Neural cell (in vitro differentiated cells): ENCODE measurements around the gene C6orf141. TPM values are rescaled to one million over a fixed set of nuclear protein-coding genes. Genes with fewer than 3 reads are reported as not detected.

Experiments used
- H2AFZ ChIP-seq: fragments of 200-600, 300-800 bp; sonication (generic), shearing (Covaris generic); 2 replicates; pipeline ENCODE4 v1.6.0; 2014; ENCODE audit warnings: low read depth, mild to moderate bottlenecking, antibody characterized with exemption, low read length, moderate library complexity
- H3F3A ChIP-seq: fragments of 200-600 bp; shearing (Covaris generic); 2 replicates; pipeline ENCODE4 v1.6.1; 2016; ENCODE audit warnings: mild to moderate bottlenecking, moderate library complexity, mixed read lengths, antibody characterized with exemption, low read length; ENCODE audit not compliant: insufficient read depth, poor library complexity, severe bottlenecking
- H3K27ac ChIP-seq: fragments of 200-600, 300-800 bp; sonication (generic), shearing (Covaris generic); 2 replicates; pipeline ENCODE4 v1.5.1; 2014; ENCODE audit warnings: mild to moderate bottlenecking, low read length, moderate library complexity
- H3K27me3 ChIP-seq: fragments of 300-800, 200-600 bp; sonication (generic), shearing (Covaris generic); 2 replicates; pipeline ENCODE4 v1.6.0; 2014; ENCODE audit warnings: mild to moderate bottlenecking, low read depth, low read length, moderate library complexity; ENCODE audit not compliant: insufficient read depth
- H3K36me3 ChIP-seq: fragments of 300-800, 200-600 bp; sonication (generic), shearing (Covaris generic); 2 replicates; pipeline ENCODE4 v1.5.1; 2014; ENCODE audit warnings: mild to moderate bottlenecking, antibody characterized with exemption, low read length, moderate library complexity; ENCODE audit not compliant: insufficient read depth
- H3K4me2 ChIP-seq: fragments of 300-800, 200-600 bp; sonication (generic), shearing (Covaris generic); 2 replicates; pipeline ENCODE4 v1.6.0; 2014; ENCODE audit warnings: mild to moderate bottlenecking, low read length
- H3K4me3 ChIP-seq: fragments of 300-800, 200-600 bp; sonication (generic), shearing (Covaris generic); 2 replicates; pipeline ENCODE4 v1.5.1; 2014; ENCODE audit warnings: mild to moderate bottlenecking, low read length, moderate library complexity
- H3K79me2 ChIP-seq: fragments of 200-600 bp; shearing (Covaris generic); replicated peaks from 2 replicates; pipeline ENCODE4 v1.6.0; 2014; ENCODE audit warnings: mild to moderate bottlenecking, low read length, moderate library complexity; ENCODE audit not compliant: insufficient read depth
- H3K9ac ChIP-seq: fragments of 300-800, 200-600 bp; sonication (generic), shearing (Covaris generic); 2 replicates; pipeline ENCODE4 v1.6.1; 2016; ENCODE audit warnings: mild to moderate bottlenecking, low read length, mixed read lengths
- H3K9me2 ChIP-seq: fragments of 200-600 bp; shearing (Covaris generic); 2 replicates; pipeline ENCODE4 v1.6.1; 2016; ENCODE audit warnings: mild to moderate bottlenecking, low read length, mixed read lengths; ENCODE audit not compliant: insufficient read depth
- H3K9me3 ChIP-seq: fragments of 200-600, 300-800 bp; sonication (generic), shearing (Covaris generic); 2 replicates; pipeline ENCODE4 v1.6.1; 2016; ENCODE audit warnings: mild to moderate bottlenecking, mixed run types, low read length, moderate library complexity, mixed read lengths
- H4K20me1 ChIP-seq: fragments of 200-600 bp; shearing (Covaris generic); 2 replicates; pipeline ENCODE4 v1.6.1; 2016; ENCODE audit warnings: mild to moderate bottlenecking, mixed run types; ENCODE audit not compliant: insufficient read depth
- EP300 ChIP-seq: fragments of 450-650 bp; conservative IDR thresholded peaks from 2 replicates; pipeline ENCODE4 v1.6.1; 2014; ENCODE audit warnings: antibody characterized with exemption, mild to moderate bottlenecking, moderate library complexity; ENCODE audit not compliant: poor library complexity, severe bottlenecking
- EZH2 ChIP-seq: fragments of 200-600, 300-800 bp; shearing (Covaris generic), sonication (generic); IDR thresholded peaks from 2 replicates; pipeline ENCODE4 v1.6.1; 2014; ENCODE audit warnings: antibody characterized with exemption, low read length, borderline replicate concordance, mild to moderate bottlenecking; ENCODE audit not compliant: insufficient read depth, poor library complexity, severe bottlenecking
- MXI1 ChIP-seq: fragments of 450-650 bp; conservative IDR thresholded peaks from 2 replicates; pipeline ENCODE4 v1.6.1; 2014; ENCODE audit warnings: antibody characterized with exemption, mild to moderate bottlenecking; ENCODE audit not compliant: poor library complexity, severe bottlenecking
- POLR2AphosphoS5 ChIP-seq: IDR thresholded peaks from 2 replicates; pipeline ENCODE4 v1.6.1; 2012
- RAD21 ChIP-seq: fragments of 450-650 bp; conservative IDR thresholded peaks from 2 replicates; pipeline ENCODE4 v1.6.1; 2014; ENCODE audit warnings: antibody characterized with exemption, mild to moderate bottlenecking, moderate library complexity
- SMC3 ChIP-seq: fragments of 450-650 bp; conservative IDR thresholded peaks from 2 replicates; pipeline ENCODE4 v1.6.1; 2014; ENCODE audit warnings: antibody characterized with exemption, mild to moderate bottlenecking, moderate library complexity; ENCODE audit not compliant: poor library complexity
- TAF1 ChIP-seq: IDR thresholded peaks from 2 replicates; pipeline ENCODE4 v1.6.1; 2012; ENCODE audit warnings: low read depth
- polyA plus RNA-seq: library from polyadenylated mRNA; depleted of rRNA; stranded (reverse); fragments of >200 nt; gene quantifications from 2 replicates; pipeline ENCODE4 v1.2.3, GENCODE V29; 2014
- TF ChIP-seq, protein P1 (sequence below): fragments of 450-650 bp; IDR thresholded peaks from 2 replicates; pipeline ENCODE4 v1.5.1; 2014; ENCODE audit warnings: antibody characterized with exemption, mild to moderate bottlenecking, moderate library complexity; ENCODE audit not compliant: poor library complexity, severe bottlenecking
- TF ChIP-seq, protein P2 (sequence below): IDR thresholded peaks from 2 replicates; pipeline ENCODE4 v1.6.1; 2012; ENCODE audit warnings: borderline replicate concordance

Gene C6orf141
- polyA plus RNA-seq, 1 donor from 2014 or later, result not detected

DNA sequence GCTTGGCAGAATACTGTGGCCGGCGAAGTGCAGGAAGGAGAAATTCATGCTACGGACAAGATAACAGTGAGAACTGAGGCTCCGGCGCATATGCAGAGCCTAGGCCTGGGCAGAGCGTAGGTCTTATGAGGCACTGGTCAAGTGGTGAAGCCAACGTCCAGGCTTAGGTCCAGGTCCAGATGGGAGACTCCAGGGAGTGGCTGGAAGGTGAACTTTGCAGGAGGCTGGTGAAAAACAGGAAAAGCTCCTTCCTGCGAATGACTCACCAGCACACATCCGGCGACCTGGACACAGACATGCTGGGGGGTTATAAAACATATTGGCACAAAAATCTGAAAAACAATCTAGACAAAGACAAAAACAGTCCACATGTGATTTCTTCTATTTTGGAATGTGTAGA is 15.4 kb downstream of the C6orf141 start:
- H3F3A ChIP-seq, result no peaks in the 10 kb centered on the region

DNA sequence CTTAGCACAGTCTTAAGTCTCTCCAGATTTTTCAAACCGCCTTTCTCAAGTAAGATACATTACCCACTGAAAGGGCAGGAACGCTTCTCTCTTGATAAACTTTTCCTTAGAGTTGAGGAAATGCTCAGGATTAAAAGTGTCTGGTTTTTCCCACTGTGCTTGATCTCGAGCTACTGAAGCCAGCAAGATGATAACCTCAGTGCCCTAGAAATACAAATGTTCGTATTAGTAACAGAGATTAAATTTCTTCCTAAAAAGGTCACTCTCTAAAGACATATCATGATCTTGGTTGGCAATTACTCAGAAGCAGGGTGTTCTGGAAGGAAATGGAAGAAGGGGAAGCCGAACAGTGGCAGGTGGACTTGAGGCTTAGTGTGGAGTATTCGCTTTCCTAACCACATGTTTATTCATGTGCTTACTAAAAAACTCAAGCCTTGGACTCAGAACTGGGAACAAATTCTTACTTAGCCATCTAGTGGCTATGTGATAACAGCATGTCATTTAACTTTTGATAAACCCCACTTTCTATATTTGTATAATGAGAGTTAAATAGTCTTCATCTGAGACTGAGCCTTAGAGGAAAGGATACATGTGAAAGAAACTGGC is 20.1 kb downstream of the C6orf141 start:
- Histone ChIP-seq H3K9me3 (no peaks in the 10 kb centered on the region), H3K27me3 (no peaks in the 10 kb centered on the region), H3K4me3 (no peak overlapping the region), H2AFZ (no peak overlapping the region), H3K9me2 (no peaks in the 10 kb centered on the region), H3K9ac (no peak overlapping the region), H3K36me3 (no peaks in the 10 kb centered on the region), H4K20me1 (no peaks in the 10 kb centered on the region), H3K79me2 (no peaks in the 10 kb centered on the region), H3F3A (no peaks in the 10 kb centered on the region), H3K4me2 (no peak overlapping the region), H3K27ac (no peak overlapping the region)
- TF ChIP-seq, protein P1, sequence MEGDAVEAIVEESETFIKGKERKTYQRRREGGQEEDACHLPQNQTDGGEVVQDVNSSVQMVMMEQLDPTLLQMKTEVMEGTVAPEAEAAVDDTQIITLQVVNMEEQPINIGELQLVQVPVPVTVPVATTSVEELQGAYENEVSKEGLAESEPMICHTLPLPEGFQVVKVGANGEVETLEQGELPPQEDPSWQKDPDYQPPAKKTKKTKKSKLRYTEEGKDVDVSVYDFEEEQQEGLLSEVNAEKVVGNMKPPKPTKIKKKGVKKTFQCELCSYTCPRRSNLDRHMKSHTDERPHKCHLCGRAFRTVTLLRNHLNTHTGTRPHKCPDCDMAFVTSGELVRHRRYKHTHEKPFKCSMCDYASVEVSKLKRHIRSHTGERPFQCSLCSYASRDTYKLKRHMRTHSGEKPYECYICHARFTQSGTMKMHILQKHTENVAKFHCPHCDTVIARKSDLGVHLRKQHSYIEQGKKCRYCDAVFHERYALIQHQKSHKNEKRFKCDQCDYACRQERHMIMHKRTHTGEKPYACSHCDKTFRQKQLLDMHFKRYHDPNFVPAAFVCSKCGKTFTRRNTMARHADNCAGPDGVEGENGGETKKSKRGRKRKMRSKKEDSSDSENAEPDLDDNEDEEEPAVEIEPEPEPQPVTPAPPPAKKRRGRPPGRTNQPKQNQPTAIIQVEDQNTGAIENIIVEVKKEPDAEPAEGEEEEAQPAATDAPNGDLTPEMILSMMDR, result no peak
- TF ChIP-seq EP300 (no peak), EZH2 (no peak), SMC3 (no peak), POLR2AphosphoS5 (no peak), RAD21 (no peak), TAF1 (no peak), MXI1 (no peak)
- TF ChIP-seq, protein P2, sequence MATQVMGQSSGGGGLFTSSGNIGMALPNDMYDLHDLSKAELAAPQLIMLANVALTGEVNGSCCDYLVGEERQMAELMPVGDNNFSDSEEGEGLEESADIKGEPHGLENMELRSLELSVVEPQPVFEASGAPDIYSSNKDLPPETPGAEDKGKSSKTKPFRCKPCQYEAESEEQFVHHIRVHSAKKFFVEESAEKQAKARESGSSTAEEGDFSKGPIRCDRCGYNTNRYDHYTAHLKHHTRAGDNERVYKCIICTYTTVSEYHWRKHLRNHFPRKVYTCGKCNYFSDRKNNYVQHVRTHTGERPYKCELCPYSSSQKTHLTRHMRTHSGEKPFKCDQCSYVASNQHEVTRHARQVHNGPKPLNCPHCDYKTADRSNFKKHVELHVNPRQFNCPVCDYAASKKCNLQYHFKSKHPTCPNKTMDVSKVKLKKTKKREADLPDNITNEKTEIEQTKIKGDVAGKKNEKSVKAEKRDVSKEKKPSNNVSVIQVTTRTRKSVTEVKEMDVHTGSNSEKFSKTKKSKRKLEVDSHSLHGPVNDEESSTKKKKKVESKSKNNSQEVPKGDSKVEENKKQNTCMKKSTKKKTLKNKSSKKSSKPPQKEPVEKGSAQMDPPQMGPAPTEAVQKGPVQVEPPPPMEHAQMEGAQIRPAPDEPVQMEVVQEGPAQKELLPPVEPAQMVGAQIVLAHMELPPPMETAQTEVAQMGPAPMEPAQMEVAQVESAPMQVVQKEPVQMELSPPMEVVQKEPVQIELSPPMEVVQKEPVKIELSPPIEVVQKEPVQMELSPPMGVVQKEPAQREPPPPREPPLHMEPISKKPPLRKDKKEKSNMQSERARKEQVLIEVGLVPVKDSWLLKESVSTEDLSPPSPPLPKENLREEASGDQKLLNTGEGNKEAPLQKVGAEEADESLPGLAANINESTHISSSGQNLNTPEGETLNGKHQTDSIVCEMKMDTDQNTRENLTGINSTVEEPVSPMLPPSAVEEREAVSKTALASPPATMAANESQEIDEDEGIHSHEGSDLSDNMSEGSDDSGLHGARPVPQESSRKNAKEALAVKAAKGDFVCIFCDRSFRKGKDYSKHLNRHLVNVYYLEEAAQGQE, result no peak

More for the DNA sequence above, 15.4 kb downstream of the C6orf141 start:
- Histone ChIP-seq H3K9me3 (no peaks in the 10 kb centered on the region), H3K4me3 (no peak overlapping the region), H3K79me2 (no peaks in the 10 kb centered on the region), H3K36me3 (no peaks in the 10 kb centered on the region), H4K20me1 (no peaks in the 10 kb centered on the region), H3K9me2 (no peaks in the 10 kb centered on the region), H3K9ac (no peak overlapping the region), H3K4me2 (no peak overlapping the region), H2AFZ (no peak overlapping the region), H3K27ac (no peak overlapping the region), H3K27me3 (no peaks in the 10 kb centered on the region)
- TF ChIP-seq, protein P2, result no peak
- TF ChIP-seq, protein P1, result no peak
- no peak for TF ChIP-seq RAD21
- TF ChIP-seq SMC3, result no peak
- no peak for TF ChIP-seq MXI1
- no peak for TF ChIP-seq EZH2
- no peak for TF ChIP-seq EP300
- TF ChIP-seq POLR2AphosphoS5, result no peak
- TF ChIP-seq TAF1, result no peak
